ENCODE data around the gene VWA7. TPM values are rescaled to one million over a fixed set of nuclear protein-coding genes. Genes with fewer than 3 reads are reported as not detected.

The VWA7 gene
- total RNA-seq, 2 donors from 2014 or later: 0.68 to 0.78 TPM

DNA sequence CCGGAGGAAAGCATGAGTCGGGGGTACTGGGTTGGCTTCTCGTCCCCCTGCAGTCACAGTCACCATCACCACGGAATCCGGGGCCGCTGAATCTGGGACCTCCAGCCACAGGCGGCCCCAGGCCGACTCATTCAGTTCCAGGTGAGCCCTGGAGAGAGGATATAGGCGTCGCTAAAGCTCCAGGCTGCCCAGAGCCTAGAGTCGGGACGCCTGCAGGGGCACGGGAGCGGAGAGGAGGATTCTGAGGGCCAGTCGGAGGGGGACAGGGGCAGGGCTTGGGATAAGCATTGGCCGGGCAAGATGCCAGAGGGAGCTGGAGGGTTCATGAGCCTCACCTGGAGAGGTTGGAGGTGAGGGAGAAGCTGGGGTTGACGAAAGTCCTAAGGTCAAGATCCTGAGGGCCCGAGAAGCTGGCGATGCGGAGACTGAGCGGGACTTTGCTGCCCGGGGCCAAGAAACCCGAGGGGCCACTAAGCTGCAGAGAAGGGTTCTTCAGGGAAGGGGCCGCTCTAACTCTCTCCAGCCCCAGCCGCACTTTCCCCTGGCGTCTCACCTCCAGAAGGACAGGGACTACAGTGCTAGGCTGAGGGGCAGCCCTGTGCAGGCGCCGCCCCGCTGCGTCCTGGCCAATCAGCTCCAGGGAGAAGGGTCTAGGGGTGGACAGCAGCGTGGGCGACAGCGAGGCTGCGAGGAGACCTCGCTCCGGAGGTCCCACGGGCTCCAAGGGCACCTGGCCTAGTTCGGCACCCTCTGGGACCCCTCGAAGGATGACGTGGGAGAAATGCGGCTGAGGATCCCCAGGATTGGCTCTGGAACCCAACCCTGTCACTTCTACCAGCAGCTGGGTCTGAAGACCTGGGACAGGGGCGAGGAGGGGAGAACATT lies 11.0 kb downstream of the VWA7 start:
- Histone ChIP-seq H3K9me3 (no peaks in the 10 kb centered on the region), H3K27ac (no peak overlapping the region), H3K4me1 (ENCODE audit: control insufficient read depth in 1 of 2, low read depth in 2 of 2) (peaks cover 2 to 8% of the 10 kb centered on the region in 2 donors), H3K36me3 (no peaks in the 10 kb centered on the region), H3K4me3 (peak overlapping the region; percentile 39), H3K27me3 (replicated peaks; ENCODE audit: insufficient read depth) (no peaks in the 10 kb centered on the region)
- TF ChIP-seq, protein P1, sequence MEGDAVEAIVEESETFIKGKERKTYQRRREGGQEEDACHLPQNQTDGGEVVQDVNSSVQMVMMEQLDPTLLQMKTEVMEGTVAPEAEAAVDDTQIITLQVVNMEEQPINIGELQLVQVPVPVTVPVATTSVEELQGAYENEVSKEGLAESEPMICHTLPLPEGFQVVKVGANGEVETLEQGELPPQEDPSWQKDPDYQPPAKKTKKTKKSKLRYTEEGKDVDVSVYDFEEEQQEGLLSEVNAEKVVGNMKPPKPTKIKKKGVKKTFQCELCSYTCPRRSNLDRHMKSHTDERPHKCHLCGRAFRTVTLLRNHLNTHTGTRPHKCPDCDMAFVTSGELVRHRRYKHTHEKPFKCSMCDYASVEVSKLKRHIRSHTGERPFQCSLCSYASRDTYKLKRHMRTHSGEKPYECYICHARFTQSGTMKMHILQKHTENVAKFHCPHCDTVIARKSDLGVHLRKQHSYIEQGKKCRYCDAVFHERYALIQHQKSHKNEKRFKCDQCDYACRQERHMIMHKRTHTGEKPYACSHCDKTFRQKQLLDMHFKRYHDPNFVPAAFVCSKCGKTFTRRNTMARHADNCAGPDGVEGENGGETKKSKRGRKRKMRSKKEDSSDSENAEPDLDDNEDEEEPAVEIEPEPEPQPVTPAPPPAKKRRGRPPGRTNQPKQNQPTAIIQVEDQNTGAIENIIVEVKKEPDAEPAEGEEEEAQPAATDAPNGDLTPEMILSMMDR (IDR thresholded peaks at IDR 0.05): no peak
- ATAC-seq (ENCODE audit: insufficient number of reproducible peaks, low FRiP score, low read depth) (no peak), DNase-seq (ENCODE audit: low spot score) (no peak)

DNA sequence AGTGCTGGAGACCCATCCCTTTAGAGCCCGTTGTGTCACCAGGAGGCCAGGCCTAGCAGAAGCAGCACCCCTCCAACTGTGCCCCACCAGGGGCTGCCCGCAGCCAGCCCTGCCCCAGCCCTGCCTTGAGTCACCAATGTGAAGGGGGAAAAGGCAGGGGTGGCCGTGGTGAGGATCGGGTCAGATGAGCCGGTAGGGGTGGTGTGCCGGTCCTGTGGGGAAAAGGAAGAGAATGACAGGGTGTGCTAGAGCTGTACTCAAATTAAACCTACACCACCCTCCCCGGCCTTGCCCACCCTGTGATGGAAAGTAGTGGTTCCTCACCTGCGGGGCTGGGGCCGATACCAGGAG lies 11.6 kb downstream of the VWA7 start:
- H3K4me1 ChIP-seq (ENCODE audit: control insufficient read depth in 1 of 2, low read depth in 2 of 2): peaks cover 2 to 8% of the 10 kb centered on the region in 2 donors
- no peaks in the 10 kb centered on the region for H3K36me3 ChIP-seq
- DNase-seq (ENCODE audit: low spot score) (no peak), ATAC-seq (ENCODE audit: insufficient number of reproducible peaks, low FRiP score, low read depth) (no peak)
- H3K27me3 ChIP-seq (replicated peaks; ENCODE audit: insufficient read depth): no peaks in the 10 kb centered on the region
- TF ChIP-seq, protein P1 (IDR thresholded peaks at IDR 0.05): no peak
- H3K9me3 ChIP-seq: no peaks in the 10 kb centered on the region
- H3K27ac ChIP-seq: no peak overlapping the region
- H3K4me3 ChIP-seq: no peak overlapping the region

DNA sequence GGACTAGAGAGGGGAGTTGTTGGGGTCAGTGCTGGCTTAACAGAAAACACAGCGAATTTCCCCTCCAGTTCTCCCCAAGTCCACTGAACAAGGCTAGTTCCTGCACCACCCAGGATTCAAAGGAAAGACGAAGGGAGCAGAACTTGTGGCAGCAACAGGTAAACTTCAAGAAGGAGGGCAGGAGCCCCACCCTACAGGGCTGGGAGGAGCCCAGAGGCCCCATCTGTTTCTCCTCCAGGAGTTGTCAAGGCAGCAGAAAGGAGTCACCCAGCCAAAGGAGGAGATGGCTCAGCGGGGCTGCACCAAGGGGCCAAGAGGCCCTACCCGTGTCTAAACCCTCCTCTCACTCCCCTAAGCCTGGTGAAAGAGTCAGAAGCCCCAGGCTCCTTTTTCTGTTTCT lies 12.9 kb downstream of the VWA7 start:
- DNase-seq (ENCODE audit: low spot score) (no peak), ATAC-seq (ENCODE audit: insufficient number of reproducible peaks, low FRiP score, low read depth) (no peak)
- no peak overlapping the region for H3K27ac ChIP-seq
- H3K4me1 ChIP-seq (ENCODE audit: control insufficient read depth in 1 of 2, low read depth in 2 of 2): peaks cover 2 to 8% of the 10 kb centered on the region in 2 donors
- TF ChIP-seq, protein P1 (IDR thresholded peaks at IDR 0.05): no peak
- no peaks in the 10 kb centered on the region for H3K36me3 ChIP-seq
- H3K9me3 ChIP-seq: no peaks in the 10 kb centered on the region
- no peaks in the 10 kb centered on the region for H3K27me3 ChIP-seq (replicated peaks; ENCODE audit: insufficient read depth)
- H3K4me3 ChIP-seq: no peak overlapping the region

DNA sequence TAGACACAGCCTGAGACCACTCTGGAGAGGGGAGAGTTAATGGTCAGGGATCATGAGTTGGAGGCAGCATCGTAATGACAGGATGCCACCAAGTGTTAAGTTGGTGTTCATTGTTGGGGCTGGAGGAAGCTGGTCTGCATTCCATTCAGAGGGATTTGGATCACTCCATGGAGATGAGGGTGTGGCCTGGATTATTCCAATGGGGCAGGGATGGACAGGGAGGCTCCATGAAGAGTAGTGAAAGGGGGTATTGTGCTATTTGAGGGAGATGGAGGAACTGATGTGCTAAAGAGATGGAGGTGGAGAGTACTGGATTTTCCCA lies 13.5 kb downstream of the VWA7 start:
- Histone ChIP-seq H3K4me1 (ENCODE audit: control insufficient read depth in 1 of 2, low read depth in 2 of 2) (peaks cover 2 to 8% of the 10 kb centered on the region in 2 donors), H3K9me3 (no peaks in the 10 kb centered on the region), H3K27ac (no peak overlapping the region), H3K36me3 (no peaks in the 10 kb centered on the region), H3K27me3 (replicated peaks; ENCODE audit: insufficient read depth) (no peaks in the 10 kb centered on the region), H3K4me3 (no peak overlapping the region)
- ATAC-seq (ENCODE audit: insufficient number of reproducible peaks, low FRiP score, low read depth) (no peak), DNase-seq (ENCODE audit: low spot score) (no peak)
- TF ChIP-seq, protein P1 (IDR thresholded peaks at IDR 0.05): no peak

DNA sequence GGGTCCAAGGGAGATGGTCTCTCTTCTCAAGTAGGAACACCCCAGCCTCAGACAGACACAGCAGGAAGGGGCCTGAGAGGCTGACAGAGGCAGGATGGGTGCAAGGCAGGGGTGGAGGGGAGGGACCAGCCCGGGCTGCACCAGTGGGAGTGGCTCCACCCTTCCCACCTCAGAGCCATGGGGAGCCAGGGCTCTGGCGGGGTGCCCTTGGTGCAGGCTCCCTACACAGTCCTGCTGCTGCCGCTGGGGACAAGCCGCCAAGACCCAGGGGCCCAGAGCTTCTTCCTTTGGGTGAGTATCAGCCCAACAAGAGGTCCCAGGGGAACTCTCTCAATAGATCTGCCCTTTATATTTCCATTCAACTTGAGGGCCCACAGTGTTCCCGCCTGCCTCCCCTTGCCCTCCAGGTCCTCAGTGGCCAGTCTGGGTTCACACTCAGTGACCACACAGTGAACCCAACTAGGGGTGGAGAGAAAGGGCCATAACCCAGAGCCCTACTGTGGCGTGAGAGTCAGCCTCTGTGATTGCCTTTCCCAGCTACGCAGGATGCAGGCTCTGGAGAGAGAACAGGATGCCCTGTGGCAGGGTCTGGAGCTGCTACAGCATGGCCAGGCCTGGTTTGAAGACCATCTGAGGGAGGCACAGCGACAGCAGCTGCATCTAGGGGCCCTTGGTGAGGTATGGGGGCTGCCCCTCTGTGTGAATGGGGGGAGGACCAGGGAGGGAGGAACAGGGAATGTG lies 14.1 kb downstream of the VWA7 start:
- H3K36me3 ChIP-seq: no peaks in the 10 kb centered on the region
- TF ChIP-seq, protein P1 (IDR thresholded peaks at IDR 0.05): no peak
- H3K9me3 ChIP-seq: no peaks in the 10 kb centered on the region
- DNase-seq (ENCODE audit: low spot score) (no peak), ATAC-seq (ENCODE audit: insufficient number of reproducible peaks, low FRiP score, low read depth) (no peak)
- H3K27me3 ChIP-seq (replicated peaks; ENCODE audit: insufficient read depth): no peaks in the 10 kb centered on the region
- H3K27ac ChIP-seq: no peak overlapping the region
- no peak overlapping the region for H3K4me3 ChIP-seq
- H3K4me1 ChIP-seq (ENCODE audit: control insufficient read depth in 1 of 2, low read depth in 2 of 2): peaks cover 2 to 8% of the 10 kb centered on the region in 2 donors
